Measurements from ENCODE around the gene INTS6.
"Not testable (repeated sequence)": the region's sequence is repeated elsewhere in the genome, so short reads cannot be mapped to it uniquely, and the experiment has no call there.

INTS6 gene

DNA sequence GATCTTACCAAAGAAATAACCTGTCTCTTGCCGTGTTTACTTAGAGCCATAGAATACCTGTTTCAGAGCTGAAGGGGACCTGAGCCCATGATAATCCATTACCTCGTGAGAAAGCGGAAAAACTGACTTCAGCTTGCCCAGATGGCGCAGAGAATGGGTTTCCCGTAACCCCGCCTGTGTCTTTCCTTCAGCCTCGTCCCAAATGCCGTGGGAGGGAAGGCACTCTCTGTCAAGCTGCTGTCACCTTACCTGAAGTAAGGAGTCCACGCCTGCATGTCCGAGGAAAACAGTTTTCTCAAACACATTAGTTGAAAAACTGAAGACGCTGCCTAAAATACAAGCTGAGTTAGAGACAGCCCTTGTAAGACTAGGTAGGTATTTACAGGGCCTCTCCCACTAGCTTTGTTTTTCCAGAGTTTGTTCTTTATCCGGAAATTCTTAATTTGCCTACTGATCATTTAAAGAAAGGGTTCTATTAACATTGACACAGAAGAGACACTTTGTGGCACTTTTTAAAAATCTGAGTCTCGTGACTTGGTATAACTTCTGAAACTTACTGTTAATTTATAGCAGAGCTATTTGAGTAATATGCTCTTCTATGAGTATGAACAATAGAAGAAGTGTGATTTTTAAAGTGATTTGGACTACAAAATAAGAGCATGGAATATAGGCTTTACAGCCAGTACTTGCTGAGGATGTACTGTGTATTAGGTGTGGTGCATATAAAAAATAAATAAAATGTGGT lies 1.3 kb upstream of the INTS6 start:
- no peak for DNase-seq (ENCODE audit: low spot score)

DNA sequence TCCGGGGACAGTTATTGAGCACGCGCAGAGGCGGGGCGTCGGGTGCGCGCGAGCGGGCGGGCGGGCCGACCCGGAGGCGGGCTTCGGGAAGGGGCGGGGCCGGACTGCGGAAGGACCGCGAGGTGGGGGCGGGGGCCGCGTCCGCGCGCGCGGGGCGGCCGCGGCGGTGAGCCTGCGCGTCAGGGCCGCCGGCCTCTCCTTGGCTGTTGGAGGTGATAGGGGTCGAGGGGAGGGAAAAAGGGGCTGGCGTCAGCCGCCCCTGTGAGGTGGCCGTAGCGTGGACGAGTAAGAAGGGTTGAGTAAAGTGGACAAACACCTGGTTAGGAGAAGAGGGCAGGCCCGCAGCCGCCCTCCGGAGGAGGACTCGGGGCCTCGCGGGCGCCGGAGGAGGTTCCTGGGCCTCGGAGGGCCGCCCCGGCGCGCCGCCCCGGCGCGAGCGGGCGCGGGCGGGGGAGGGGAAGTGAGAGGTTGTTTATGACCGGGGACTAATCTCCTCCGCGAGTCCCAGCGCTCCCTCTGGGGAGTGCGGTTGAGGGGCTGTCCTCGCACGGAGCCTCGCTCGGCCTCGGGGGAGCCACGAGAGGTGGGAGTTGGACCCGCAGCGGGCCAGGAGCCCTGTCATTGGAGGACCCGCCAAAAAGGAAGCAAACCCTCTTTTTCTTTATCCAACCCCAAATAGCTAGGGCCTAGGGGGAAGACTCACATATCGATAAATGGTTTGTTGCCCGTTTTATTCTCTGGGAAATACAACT lies 547 bp upstream of the INTS6 start:
- DNase-seq (ENCODE audit: low spot score), result peak; percentile 78

GRCh38 chr13:51451467-51452360 lies 1.1 kb downstream of the INTS6 start:
- peak; percentile 77 for DNase-seq (ENCODE audit: low spot score)

DNA sequence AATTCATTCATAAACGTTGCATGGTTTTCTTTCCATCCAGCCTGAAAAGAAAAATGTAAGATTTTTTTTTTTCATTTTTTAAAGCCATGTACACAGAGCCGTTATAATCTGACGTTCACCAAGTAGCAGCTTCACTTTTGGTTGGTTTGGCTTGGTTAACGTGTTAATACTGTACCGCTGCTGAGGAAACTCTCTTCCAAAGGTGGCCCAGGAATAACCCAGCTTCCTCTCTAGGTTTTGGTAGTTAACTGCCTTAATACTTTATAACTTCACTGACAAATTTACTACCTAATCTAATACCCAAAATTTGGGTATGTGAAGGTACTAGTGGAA lies 1.7 kb downstream of the INTS6 start:
- DNase-seq (ENCODE audit: low spot score), result no peak

DNA sequence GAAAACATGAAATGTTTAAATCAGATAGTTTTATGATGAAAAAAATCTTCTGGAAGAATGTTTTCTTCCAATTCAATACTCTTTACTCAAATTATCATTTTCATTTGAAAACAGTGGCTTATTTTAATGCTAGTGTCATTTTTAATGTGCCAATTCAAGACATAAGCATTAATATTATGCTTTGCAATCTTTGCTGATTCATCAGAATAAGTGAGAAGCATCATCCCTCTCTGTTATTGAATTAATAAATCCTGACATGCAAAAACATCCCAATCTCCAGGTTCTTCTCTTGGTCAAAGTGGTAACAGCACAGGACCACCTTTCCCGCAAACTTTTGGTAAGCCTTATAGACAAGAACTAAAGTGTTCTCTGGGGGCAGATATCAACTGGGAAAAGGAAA lies 3.8 kb downstream of the INTS6 start:
- no peak for DNase-seq (ENCODE audit: low spot score)

DNA sequence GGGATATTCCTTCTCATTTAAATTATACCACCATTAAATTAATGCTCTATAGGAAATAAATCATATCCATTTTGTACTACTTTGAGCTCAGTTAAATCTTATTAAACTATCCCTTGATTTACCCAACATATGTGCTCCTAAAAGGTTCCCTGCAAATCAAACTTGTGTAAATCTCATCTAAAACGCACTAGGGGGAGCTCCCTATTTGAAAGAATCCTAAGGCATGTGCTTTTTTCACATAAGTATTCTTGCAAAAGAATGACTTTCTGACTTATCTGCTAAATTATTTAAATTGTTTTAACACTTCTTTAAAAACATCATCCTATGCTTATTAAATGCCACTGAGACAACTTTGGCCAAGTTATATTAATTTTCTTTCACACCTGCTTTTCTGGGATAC lies 7.9 kb downstream of the INTS6 start:
- DNase-seq (ENCODE audit: low spot score), result no peak

- DNase-seq (ENCODE audit: low spot score), result no peak
Measured at GRCh38 chr13:51440381-51440780, 12.5 kb downstream of the INTS6 start.

- no peak for DNase-seq (ENCODE audit: low spot score)
Measured at GRCh38 chr13:51437550-51438127, 15.2 kb downstream of the INTS6 start.

- peak; percentile 27 for DNase-seq (ENCODE audit: low spot score)
Measured at GRCh38 chr13:51435002-51435578, 17.7 kb downstream of the INTS6 start.

DNA sequence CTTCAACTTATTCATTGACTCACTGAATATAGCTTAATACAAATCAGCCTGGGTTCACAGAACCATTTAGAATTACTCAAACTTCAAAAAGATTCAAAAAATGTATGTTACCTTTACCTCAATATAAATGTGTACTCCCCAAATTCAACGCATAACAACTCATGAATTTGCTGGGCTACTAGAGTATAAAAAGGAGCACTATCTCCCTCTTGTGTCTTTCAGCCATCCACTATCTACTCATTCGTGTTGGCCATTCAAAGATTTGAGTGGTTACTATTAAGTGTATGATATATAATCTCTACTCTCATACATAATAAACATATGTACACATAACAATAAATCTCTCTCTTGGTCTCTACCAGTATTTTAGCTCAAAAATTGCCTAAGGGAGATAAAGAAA lies 20.3 kb downstream of the INTS6 start:
- DNase-seq (ENCODE audit: low spot score), result no peak

GRCh38 chr13:51426982-51427381 lies 25.9 kb downstream of the INTS6 start:
- DNase-seq (ENCODE audit: low spot score), result no peak

- no peak for DNase-seq (ENCODE audit: low spot score)
Measured at GRCh38 chr13:51425410-51426042, 27.3 kb downstream of the INTS6 start.

DNA sequence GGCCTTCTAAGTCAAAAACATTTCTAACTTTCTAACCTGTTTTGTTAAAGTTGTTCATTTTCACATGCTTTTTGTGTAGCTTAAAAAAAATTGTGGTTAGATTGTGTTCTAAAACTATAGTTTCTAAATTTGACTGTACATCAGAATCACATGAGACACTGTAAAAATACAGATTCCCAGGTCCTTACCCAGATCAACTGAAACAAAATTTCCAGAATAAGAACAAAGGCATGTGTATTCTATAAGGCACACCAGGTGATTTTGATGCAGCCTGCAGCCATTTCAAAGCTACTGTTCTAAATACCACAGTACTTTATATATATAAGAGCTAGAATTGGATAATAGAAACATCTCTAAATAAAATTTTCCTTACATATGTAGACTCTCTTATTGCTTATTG lies 29.1 kb downstream of the INTS6 start:
- DNase-seq (ENCODE audit: low spot score), result no peak

DNA sequence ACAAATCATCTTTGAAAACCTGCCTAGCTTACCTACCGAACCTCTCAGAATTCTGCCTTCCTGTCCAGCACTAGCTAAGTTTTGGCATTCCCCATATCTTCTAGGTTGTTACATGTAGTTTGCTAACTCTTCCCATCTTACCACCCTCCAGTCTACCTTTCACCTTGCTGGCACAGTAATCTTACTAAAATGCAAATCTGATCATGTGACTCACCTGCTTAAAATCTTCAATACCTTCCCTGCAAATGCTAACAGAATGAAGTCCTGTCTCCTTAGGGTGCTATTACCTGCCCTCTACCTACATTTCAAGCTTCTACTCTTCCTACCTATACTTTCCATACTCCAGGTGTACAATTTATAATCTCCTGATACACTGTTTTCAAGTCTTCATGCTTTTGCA lies 30.4 kb downstream of the INTS6 start:
- DNase-seq (ENCODE audit: low spot score), result no peak

- no peak for DNase-seq (ENCODE audit: low spot score)
Measured at GRCh38 chr13:51420681-51421490, 31.9 kb downstream of the INTS6 start.

DNA sequence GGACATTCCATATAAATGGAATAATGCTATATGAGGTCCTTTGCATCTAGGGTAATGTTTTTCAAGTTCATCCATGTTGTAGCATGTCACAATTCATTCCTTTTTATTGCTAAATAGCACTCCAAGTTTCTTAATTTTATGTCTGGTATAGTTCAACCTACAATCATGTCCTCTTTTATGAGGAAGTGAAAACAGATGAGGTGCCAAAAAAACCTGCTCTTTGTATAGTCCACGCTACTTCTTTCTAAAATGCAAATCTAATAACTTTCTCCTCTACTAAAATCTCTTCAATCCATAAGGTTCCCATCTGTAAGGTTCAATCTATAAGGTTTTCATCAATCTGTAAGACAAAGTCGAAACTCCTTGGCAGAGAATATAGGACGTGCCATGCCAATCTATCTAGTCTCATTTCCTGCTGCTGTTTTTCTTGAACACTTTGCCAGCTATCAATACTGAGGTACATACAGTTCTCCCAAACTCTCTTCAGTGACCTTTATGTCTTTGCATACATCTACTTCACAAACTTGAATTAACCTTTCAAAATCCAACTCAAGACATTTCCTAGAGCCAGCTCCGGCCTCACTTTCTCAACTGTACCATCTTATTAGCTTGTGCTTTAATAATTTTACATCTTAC lies 33.7 kb downstream of the INTS6 start:
- DNase-seq (ENCODE audit: low spot score), result no peak

DNA sequence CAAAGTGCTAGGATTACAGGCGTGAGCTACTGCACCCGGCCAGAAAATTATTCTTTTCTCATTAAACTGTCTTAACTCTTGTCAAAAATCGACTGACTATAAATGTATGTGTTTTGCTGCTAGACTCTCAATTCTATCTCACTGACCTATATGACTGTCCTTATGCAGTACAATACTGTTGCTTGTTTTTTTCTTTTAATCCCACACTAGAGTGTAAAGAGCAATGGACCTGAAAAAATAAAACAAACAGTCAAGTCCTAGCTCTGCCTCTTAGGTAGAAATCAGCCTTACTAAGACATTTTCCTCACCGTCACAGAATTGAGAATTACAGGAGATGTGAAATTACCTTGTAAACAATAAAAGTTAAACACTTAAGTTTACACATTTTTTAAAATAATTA lies 35.1 kb downstream of the INTS6 start:
- DNase-seq (ENCODE audit: low spot score), result no peak

GRCh38 chr13:51416107-51416506 lies 36.7 kb downstream of the INTS6 start:
- DNase-seq (ENCODE audit: low spot score), result no peak

DNA sequence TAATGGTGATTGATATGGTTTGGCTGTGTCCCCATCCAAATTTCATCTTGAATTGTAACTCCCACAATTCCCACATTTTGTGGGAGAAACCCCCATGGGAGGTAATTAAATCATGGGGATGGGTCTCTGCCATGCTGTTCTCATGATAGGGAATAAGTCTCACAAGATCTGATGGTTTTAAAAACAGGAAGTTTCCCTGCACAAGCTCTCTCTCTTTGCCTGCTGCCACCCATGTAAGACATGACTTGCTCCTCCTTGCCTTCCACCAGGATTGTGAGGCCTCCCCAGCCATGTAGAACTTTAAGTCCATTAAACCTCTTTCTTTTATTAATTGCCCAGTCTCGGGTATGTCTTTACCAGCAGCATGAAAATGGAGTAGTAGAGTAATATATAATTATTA lies 37.5 kb downstream of the INTS6 start:
- DNase-seq (ENCODE audit: low spot score), result not testable (repeated sequence)

DNA sequence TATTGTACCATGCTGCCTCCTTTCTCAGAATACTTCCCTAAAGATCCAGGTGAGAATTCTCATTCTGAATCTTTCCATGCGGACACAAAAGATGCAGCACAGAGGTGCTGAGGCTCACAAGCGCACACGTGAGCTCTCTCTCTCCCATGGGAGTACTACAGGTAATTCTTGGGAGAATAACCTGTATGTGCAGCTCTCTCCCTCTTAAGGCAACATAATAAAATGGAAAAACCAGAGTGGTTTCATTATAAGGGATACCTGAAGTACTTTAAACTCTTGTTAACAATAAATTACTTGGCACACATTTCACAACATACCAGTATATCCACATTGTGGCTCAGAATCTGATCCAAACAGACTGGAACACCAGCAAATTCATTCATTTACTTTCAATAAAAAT lies 40.4 kb downstream of the INTS6 start:
- no peak for DNase-seq (ENCODE audit: low spot score)
